Stimulated activated CD8-positive, alpha-beta memory T cell treated with anti-CD3 and anti-CD28 coated beads, Interleukin-2, amount 100 ng/mL, for 1 hour (primary cell): ENCODE data around the gene C1QL4.
"Not testable (repeated sequence)": the region's sequence is repeated elsewhere in the genome, so short reads cannot be mapped to it uniquely, and the experiment has no call there.

Experiments used
- DNase-seq, 2 donors: peaks; one replicate each; pipeline ENCODE4 v3.0.0-alpha.2; 2020; ENCODE audit warnings: low read depth in 2 of 2

The C1QL4 gene

GRCh38 chr12:49336645-49337584, at the start of gene C1QL4:
TSS of gene C1QL4 (minus strand) at chr12:49337188. CDS start at chr12:49336477, 711 bp downstream.
- peak; percentile 76 to 81 for DNase-seq

DNA sequence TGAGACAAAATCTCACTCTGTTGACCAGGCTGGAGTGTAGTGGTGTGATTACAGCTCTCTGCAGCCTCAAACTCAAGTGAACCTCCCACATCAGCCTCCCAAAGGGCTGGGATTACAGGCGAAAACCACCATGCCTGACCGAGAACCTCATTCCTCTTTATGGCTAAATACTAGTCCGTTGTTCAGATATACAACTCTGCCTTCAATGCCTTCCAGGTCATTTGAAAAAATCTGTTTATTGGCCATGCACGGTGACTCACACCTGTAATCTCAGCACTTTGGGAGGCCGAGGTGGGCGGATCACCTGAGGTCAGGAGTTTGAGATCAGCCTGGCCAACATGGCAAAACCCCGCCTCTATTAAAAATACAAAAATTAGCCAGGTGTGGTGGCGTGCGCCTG, 43.2 kb upstream of the C1QL4 start:
- not testable (repeated sequence) for DNase-seq

DNA sequence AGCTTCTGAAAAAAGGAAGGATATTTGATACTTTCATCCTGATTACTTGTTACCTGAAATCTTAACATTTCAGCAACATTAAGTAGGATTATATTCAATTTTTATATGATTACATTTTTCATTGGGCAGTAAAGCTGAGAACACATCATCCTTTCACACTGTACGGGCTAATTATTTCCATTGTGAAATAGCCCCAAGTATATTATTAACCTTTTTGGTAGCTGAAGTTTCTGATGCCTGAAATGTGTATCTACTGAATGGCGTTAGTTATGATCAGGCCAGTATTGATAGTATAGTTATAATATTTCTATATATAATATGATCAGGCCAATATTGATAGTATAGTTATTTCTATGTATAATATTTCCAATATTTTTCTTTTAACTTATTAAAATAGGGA, 40.4 kb upstream of the C1QL4 start:
- no peak for DNase-seq

DNA sequence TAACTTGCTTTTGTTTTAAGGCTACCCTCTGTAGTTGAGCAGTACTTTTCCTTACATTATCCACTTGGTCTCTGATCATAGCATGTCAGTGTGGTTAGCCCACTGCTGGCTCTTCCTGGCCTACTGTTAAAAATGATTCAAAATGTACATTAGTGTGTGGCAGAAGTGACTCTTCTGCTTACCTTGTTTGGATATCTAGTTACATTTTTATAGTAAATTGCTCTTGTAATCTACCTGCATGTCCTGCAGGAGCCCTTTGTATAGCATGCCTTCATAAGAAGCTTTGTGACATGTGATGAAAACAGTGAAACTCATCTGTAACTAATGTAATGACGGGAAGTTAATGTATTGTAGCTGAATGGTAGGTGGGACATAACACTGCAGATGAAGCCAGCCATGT, 38.4 kb upstream of the C1QL4 start:
- DNase-seq = no peak

DNA sequence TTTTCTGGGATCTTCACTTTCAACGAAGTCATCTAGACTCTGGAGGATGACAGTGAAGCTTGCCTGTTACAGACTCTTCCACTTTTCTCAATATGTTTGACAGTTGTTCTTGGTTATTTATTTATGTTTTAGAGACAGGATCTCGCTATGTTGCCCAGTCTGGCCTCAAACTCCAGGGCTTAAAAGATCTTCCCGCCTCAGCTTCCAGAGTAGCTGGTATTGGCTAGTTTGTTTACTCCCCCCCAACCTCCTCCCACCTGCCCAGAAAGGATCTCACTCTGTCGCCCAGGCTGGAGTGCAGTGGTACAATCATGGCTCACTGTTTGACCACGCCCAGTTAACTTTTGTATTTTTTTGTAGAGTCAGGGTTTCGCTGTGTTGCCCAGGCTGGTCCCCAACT, 33.6 kb upstream of the C1QL4 start:
- no peak for DNase-seq

- DNase-seq = no peak
Measured at GRCh38 chr12:49369411-49370145, 32.6 kb upstream of the C1QL4 start.

- DNase-seq = no peak
Measured at GRCh38 chr12:49368240-49368600, 31.2 kb upstream of the C1QL4 start.

GRCh38 chr12:49367381-49368239, 30.6 kb upstream of the C1QL4 start, which contains the start of gene SPATS2:
TSS of gene SPATS2 (plus strand) at chr12:49367462. CDS start at chr12:49461013, 93,551 bp downstream.
- DNase-seq = no peak

- peak; percentile 64 to 73 for DNase-seq
Measured at GRCh38 chr12:49366652-49367380, 29.8 kb upstream of the C1QL4 start.

DNA sequence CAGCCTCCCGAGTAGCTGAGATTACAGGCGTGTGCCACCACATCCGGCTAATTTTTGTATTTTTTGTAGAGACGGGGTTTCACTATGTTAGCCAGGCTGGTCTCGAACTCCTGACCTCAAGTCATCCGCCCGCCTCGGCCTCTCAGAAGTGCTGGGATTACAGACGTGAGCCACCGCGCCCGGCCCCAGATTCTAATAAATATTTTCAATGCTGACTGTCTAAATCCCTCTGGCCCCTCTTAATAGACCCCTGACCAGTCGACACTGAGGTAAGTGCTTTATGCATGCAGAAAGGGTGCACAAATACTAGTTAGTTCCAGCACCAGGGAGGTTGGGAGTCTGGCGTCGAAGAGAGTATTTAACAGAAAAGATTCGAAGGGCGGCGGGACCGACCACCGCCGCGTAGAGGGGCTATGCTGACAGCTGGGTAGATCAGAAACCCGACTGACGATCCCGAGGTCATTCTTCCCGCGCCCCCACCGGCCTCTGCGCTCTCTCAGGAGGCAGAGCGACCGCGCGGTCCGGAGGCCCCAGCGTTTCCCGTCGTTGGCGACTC, 29.2 kb upstream of the C1QL4 start:
- no peak for DNase-seq

- no peak for DNase-seq
Measured at GRCh38 chr12:49365542-49365941, 28.6 kb upstream of the C1QL4 start.

- DNase-seq = no peak
Measured at GRCh38 chr12:49364989-49365388, 28.0 kb upstream of the C1QL4 start.

- no peak for DNase-seq
Measured at GRCh38 chr12:49362077-49362476, 25.1 kb upstream of the C1QL4 start.

DNA sequence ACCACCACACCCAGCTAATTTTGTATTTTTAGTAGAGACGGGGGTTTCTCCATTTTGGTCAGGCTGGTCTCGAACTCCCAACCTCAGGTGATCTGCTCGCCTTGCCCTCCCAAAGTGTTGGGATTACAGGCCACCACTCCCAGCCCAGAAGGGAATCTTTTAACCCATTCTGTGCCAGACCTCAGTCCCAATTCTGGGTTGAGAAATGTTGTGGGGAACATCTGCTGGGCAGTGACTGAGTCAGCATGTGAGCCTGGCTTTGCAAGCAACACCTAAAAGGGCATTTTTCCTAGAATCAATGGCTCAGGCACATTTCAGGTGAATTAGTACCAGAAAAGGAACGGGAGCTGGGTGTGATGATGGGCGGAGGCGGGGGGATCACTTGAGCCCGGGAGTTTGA, 22.7 kb upstream of the C1QL4 start:
- DNase-seq = no peak

GRCh38 chr12:49358483-49359141, 21.6 kb upstream of the C1QL4 start:
- DNase-seq = no peak

DNA sequence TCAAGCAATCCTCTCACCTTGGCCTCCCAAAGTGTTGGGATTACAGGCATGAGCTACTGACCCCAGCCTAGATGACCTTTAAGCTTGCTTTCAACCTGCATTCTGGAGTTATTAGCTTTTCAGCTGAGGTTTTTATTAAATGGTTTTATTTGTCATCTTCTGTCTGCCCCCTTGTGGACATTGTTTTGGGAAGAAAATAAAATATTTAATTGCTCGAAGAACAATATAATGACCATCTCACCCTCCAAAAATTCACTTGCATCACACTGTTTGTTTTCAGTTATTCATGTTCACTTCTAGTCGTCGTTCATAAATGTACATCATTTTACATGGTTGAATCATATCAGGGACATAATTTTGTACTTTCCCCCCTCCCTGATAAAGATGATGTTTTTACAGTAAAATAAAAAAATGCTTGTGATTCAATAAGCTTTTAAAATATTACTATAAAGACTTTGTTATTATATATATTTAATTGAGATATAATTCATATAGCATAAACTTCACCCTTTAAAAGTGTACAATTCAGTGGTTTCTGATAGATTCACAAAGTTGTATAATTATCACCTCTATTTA, 20.2 kb upstream of the C1QL4 start:
- DNase-seq = no peak

GRCh38 chr12:49355913-49356312, 18.9 kb upstream of the C1QL4 start:
- DNase-seq = no peak

DNA sequence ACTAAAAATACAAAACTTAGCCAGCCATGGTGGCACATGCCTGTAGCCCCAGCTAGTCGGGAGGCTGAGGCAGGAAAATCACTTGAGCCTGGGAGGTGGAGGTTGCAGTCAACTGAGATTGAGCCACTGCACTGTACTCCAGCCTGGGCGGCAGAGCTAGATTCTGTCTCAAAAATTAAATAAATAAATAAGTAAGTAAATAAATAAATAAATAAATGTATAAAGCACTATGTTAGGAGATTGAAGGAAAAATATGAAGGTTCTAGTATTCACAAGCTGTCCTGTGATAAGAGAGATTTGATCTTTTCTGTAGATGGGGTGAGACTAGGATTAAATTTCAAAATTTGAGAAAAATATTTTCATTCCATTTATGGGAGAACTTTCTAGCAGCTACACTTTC, 15.4 kb upstream of the C1QL4 start:
- no peak for DNase-seq

DNA sequence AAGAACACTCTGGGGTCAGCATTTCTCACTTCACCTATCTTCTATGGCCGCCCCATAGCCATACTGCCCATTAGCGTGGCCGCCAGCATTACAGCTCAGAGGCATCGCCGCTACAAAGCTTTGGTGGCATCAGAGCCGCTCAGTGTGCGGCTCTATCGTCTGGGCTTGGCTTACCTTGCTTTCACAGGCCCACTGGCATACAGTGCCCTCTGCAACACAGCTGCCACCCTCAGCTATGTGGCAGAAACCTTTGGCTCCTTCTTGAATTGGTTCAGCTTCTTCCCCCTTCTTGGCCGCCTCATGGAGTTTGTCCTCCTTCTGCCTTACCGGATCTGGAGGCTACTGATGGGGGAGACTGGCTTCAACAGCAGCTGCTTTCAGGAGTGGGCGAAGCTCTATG, 12.3 kb upstream of the C1QL4 start:
- no peak for DNase-seq

DNA sequence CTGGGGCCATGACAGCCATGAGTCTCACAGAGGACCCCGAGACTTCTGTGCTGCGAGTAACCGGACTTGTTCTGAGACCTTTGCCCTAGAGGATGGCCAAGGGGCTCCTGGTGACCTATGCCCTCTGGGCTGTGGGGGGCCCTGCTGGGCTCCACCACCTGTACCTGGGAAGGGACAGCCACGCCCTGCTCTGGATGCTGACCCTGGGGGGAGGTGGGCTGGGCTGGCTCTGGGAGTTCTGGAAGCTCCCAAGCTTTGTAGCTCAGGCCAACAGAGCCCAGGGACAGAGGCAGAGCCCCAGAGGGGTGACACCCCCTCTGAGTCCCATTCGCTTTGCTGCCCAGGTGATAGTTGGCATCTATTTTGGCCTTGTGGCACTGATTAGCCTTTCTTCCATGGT, 11.8 kb upstream of the C1QL4 start:
- no peak for DNase-seq
